D721Med (cell line): Measurements from ENCODE around the gene TMEM81.

Experiments used
- DNase-seq: peaks from one replicate; pipeline ENCODE4 v3.0.0; 2011; ENCODE audit warnings: low spot score; ENCODE audit not compliant: insufficient read length
- FAIRE-seq: peaks from 2 replicates; lab custom pipeline; 2011; peaks lifted over from hg19 to GRCh38; lab: Jason Lieb, UNC
- CTCF ChIP-seq: IDR thresholded peaks from 2 replicates; pipeline ENCODE4 v1.5.1; 2012; ENCODE audit warnings: mild to moderate bottlenecking, control low read depth; ENCODE audit not compliant: insufficient read depth; ENCODE audit errors: missing control alignments

Gene TMEM81

GRCh38 chr1:205077158-205077933 lies 6.9 kb downstream of the TMEM81 start:
- no peak for DNase-seq
- FAIRE-seq, result no peak
- no peak for TF ChIP-seq CTCF

DNA sequence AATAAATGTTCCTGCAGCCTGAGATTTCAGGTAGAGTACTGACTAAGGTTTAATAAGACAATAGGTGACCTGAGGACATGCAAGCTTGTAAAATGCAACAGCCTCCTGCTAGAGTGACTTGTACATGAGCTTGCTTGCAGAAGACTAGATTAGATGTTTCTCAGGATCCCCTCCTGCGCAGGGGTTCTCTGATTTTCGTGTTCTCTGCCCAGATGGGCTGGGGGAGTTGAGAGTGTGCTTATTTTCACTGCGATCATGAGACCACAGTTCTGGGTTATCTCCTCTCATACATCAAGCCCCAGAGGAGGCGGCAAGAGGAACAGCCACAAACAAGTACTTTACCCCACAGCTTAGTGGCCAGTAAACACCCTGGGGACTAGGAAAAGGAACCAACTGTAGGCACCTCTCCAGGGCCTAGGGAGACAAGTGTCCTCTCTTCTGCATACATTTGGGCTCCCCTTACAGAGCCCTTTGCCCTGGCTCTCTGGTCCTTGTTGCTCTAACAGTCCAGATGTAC lies 8.0 kb downstream of the TMEM81 start:
- DNase-seq (no peak), FAIRE-seq (no peak)
- no peak for TF ChIP-seq CTCF

- FAIRE-seq (no peak), DNase-seq (no peak)
- no peak for TF ChIP-seq CTCF
Measured at GRCh38 chr1:205075642-205076155, 8.6 kb downstream of the TMEM81 start.

DNA sequence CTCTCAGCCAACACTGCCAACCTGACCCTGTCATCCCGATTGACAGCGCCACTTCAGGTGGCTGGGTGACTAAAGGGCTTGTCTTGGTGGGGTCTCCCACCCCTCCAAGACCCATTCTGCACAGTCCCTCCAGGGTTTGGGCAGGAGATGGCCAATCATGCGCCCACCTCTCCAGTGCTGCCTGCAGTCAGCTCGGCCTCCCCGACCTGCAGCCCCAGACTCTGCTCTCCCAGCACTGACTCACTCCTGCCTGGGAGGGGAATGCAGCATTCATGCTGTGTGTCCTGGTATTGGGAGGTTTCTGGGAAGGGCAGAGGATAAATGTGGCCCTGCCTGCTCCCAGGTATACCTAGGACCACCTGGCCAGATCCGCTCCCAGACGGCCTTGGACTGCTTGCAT lies 9.7 kb downstream of the TMEM81 start:
- TF ChIP-seq CTCF, result no peak
- DNase-seq, result no peak
- FAIRE-seq, result no peak

DNA sequence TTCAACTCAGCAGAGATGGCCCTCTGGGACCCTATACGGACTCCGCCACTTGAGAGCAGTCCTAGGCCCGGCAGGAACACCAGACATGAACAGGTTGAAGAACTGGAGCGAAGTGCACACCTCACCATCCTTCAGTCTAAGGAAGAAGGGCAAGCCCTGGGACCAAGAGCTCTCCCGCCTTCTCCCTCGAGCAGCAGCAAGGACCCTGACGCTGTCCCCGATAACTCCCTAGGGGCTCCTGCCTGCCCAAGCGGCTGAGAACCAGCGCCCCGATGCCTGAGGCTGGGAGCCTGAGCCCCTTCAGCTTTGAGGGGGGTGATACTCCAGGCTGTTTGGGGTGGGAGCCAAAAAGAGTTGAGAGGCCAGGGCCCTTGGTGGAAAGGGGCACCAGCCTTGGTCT lies 10.2 kb downstream of the TMEM81 start:
- FAIRE-seq (no peak), DNase-seq (no peak)
- no peak for TF ChIP-seq CTCF

GRCh38 chr1:205073511-205073910 lies 10.7 kb downstream of the TMEM81 start:
- DNase-seq (no peak), FAIRE-seq (no peak)
- TF ChIP-seq CTCF, result no peak

GRCh38 chr1:205072881-205073280 lies 11.4 kb downstream of the TMEM81 start:
- TF ChIP-seq CTCF, result no peak
- no peak for FAIRE-seq
- no peak for DNase-seq
